ENCODE results near the gene POLR3A.

- TF ChIP-seq CTCF (IDR thresholded peaks at IDR 0.05; ENCODE audit: low read depth, low read length) = no peak
- no peak for TF ChIP-seq EZH2phosphoT487 (IDR thresholded peaks at IDR 0.05; ENCODE audit: low read depth)
These were observed 5.7 kb upstream of the POLR3A start for GRCh38 chr10:78035025-78035424.

Data from OCI-LY3 (cell line).